HG02970 (cell line): Measurements from ENCODE around the gene ADAMTS20.
A peak's percentile ranks its signal among the peaks of the same experiment; 100 is the strongest.
"Not testable (repeated sequence)": the region's sequence is repeated elsewhere in the genome, so short reads cannot be mapped to it uniquely, and the experiment has no call there.

Source experiments
- ATAC-seq: cut with Tn5 transposase; IDR thresholded peaks from one replicate; pipeline ENCODE4 v1.9.1; 2021; ENCODE audit warnings: mild to moderate bottlenecking, moderate library complexity, moderate number of reproducible peaks; ENCODE audit not compliant: unreplicated experiment, low FRiP score

The ADAMTS20 gene

DNA sequence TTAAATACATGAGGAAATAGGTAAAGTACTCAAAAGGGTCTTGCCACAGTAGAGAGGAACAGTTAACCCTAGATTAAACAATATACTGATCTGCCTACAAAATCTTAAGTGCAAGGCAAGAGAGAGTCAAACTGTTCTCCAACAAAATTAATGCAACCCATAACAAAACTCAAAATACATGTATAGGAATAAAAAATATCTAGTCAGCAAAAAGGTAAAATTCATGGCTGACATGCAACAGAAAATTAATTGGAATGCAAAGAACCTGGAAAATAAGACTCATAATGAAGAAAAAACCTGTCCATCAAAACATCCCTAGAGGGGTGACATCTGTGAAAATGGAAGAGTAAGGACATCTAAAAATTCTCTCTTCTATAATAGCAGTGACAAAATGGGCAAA is 173.6 kb downstream of the ADAMTS20 start:
- no peak for ATAC-seq

DNA sequence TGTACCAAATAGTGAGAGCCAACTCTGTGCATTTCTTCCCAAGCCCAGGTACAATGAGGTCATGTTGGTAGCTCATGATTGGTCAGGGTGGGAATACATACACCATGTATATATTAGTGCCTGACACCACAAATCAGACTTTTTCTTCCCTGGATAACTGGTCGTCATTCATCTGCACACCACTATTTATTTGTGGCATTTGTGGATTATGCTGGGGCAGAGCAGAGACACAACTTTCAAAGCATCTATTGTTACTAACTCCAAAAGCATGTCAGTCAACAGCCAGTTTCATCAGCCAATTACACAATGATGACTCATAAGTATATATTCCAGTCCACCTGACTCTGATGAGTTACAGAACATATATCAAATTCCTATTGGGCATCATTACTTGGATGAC is 181.7 kb downstream of the ADAMTS20 start:
- no peak for ATAC-seq

DNA sequence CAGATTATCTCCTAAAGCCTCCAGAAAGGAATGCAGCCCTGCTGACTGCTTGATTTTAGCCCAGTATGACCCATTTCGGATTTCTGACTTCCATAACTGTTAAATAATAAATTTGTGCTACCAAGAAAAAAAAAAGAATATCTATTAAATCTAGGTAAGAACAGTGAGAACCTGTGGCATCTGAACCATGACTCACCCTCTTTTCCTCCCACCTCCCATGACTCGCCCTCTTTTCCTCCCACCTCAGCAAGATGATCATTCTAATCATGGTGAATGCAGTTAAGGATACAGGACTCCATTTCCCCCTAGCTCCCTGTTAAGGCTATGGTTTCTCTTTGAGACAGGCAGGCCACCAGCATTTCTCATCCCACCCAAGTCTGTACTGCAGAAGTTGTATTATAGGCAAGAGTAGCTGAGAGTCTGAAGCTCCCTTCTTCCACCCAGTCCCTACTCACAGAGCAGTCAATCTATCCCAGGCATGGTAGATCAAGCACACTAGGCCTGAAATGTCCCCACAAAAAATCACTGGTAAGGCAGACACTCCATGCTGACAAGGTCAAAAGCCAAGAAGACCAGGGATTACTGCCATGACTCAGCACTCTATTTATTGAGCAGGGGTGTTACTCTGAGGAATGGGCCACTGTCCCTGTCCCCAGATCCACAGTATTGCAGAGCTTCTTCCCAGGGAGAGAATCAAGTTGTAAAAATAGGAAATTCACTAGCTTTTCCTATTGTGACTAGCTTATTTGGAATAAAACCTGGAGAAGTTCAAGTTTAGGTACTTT is 188.9 kb downstream of the ADAMTS20 start:
- ATAC-seq = no peak

DNA sequence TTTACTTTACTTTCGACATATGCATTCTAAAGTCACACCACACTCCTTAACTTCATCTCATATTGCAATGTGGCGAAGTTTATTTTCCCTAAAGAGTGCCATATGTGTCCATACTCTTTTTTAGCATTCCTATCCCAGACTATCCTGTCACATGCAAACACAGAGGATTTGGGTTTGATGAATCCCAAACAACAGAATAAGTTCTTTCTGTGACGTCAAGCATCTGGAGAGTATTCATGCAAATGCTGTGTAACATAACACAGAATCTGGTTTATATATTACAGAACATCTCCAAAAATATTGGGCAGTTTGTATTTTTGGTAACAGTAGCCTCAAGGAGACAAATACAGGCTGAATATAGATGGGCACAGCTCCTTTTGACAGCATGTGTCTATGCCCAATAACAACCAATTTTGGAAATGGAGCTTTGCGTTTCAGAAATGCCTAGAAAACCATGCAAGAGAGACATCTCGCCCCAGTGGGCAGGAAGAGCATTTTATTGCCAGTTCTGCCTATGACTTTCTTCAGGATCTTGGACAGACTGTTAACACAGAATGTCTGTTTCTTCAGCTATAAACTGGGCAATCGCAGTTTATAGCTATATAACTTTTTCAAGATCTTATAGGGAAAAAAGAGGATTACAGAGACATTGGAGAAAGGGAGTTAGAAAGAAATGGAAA is 190.8 kb downstream of the ADAMTS20 start:
- ATAC-seq = no peak

DNA sequence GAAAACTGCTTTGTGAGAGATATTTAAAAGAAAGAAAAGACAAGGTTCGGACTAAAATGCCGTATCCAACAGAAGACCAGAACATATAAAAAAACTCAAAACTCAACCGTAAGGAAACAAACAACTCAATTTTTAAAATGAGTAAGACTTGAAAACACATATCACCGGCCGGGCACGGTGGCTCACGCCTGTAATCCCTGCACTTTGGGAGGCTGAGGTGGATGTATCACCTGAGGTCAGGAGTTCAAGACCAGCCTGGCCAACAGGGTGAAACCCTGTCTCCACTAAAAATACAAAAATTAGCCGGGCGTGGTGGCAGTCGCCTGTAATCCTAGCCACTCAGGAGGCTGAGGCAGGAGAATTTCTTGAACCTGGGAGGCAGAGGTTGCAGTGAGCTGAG is 192.0 kb downstream of the ADAMTS20 start:
- ATAC-seq = not testable (repeated sequence)

DNA sequence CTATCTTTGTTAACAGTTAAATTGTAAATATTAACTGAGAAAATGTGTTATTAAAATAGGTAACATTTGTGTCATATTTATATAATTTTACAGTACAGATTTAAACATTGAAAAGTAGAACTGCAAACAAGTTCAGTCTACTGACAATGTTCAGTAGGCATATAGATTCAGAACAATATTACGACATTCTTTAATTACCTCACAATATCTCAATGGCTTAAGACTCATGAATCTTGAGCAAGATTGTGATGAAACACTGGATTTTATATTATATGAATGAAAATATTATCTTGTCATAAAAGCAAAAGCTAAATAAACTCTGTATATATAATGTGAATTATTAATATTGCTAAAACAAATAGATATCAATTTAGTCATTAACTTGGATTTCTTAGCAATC is 194.9 kb downstream of the ADAMTS20 start:
- no peak for ATAC-seq

DNA sequence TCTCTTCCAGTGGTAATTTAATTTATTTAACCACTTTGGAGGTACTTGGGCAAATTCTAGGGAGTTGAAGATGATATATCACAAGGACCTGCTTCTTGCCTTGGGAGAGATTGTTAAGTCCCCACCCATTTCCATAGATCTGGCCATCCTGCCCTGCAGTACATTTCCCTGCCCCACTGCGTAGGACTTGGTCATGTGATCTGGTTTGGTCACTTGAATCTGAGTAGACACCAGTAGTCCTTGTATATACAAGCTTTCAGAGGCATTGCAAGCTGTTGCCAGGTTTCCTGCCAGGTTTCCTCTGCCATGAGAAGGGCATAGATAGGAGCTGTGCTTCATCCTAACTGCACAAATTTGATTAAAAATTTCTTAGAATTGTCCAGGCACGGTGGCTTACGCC is 200.0 kb downstream of the ADAMTS20 start:
- no peak for ATAC-seq

DNA sequence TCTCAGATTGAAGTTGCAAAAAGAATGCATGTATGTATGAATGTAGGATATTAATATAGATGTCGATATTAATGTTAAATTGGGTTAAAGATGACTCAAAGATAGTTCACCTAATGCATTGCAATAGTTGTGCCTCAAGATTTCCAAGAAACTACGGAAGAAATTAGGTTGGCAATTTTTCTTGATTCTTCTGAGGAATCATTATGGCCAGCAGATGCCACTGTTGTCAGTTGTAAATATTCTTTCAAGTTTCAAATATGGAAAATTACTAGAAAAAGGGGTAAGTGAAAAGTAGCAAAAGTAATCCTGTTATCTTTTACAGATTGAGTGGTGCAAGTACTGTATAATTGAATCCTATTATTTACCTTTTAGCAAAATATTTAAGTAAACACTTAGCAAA is 202.1 kb downstream of the ADAMTS20 start:
- no peak for ATAC-seq

DNA sequence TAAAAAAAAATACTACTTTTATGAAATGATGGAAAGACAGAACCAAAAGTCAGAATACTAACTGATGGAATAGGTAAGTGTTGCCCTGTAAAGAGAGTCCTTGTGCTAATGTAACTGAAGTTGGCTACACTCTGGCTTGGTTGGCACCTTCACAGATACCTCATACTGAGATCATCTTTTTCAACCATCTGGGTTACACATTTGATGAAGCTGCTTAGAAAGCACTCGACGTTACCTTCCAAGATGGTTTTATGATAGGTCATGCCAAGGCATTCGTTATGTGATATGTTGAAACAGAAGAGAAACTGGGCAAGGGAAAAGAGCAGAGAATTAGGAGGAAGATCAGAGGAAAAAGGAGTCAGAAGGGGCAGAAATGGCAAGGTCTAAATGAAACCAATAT is 203.8 kb downstream of the ADAMTS20 start:
- no peak for ATAC-seq

DNA sequence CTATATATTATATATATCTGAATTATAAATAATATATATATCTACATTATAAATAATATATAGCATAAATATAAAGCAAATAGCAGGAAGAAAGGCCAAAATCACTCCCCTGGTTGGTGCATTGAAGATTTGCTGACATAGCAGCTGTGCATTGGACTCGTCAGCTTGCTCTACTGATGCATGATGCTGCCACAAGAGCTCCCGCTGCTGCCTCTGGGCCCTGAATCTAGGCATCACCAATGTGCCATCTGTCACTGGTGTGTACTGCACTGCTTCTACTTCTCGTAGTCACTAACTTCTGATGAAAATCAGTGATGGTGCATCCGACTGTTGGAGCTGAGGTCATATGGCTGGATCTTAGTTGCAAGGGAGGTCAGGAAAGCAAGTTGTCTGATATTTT is 205.0 kb downstream of the ADAMTS20 start:
- no peak for ATAC-seq

DNA sequence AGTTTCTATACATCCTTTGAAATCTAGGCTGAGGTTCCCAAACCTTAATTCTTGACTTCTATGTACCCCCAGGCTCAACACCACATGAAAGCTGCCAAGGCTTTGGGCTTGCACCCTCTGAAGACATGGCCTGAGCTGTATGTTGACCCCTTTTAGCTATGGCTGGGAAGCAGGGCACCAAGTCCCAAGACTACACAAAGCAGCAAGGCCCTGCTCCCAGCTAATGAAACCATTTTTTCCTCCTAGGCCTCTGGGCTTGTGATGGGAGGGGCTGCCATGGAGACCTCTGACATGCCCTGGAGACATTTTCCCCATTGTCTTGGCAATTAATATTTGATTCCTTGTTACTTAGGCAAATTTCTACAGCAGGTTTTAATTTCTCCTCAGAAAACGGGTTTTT is 207.0 kb downstream of the ADAMTS20 start:
- no peak for ATAC-seq

DNA sequence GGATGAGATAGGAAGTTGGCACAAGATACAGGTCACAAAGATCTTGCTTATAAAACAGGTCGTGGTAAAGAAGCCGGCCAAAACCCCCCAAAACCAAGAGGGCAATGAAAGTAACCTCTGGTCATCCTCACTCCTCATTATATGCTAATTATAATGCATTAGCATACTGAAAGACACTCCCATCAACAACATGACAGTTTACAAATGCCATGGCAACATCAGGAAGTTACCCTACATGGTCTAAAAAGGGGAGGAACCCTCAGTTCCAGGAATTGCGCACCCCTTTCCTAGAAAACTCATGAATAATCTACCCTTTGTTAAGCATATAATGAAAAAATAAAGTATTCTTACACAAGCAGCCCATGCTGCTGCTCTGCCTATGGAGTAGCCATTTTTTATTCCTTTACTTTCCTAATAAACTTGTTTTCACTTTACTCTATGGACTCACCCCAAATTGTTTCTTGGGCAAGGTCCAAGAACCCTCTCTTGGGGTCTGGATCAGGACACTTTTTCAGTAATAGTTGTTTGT is 210.2 kb downstream of the ADAMTS20 start:
- ATAC-seq = not testable (repeated sequence)

DNA sequence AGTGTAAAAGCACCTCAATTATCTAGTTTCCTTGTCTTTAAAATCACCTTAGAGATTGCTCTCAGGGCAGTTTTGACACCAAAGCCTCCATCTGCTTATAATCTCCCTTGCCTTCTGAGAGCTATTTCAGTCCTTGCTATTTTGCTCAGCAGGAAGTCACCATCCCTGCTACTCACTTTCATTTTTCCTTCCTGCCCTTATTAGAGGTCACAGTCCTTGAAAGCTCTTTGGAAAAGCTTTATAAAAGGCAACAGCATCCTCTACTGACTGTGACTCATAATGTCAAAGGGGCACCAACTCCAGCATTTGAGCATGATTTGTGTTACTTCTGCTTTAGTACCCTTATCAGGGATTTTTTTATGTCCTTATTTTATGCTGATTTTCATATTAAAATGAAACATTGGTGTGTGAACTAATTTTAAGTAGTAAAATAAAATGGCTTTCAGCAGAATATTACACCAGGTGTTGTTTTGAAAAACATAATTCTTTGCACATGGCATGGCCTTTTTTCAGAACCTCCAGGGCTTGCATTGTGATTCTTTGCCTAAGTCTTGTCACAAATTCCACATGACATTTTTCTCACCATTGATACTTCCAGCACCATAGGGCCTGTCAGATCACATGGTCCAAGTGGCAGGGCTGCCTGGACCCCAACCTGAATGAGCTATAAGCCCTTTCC is 213.0 kb downstream of the ADAMTS20 start:
- ATAC-seq = peak; percentile 37

DNA sequence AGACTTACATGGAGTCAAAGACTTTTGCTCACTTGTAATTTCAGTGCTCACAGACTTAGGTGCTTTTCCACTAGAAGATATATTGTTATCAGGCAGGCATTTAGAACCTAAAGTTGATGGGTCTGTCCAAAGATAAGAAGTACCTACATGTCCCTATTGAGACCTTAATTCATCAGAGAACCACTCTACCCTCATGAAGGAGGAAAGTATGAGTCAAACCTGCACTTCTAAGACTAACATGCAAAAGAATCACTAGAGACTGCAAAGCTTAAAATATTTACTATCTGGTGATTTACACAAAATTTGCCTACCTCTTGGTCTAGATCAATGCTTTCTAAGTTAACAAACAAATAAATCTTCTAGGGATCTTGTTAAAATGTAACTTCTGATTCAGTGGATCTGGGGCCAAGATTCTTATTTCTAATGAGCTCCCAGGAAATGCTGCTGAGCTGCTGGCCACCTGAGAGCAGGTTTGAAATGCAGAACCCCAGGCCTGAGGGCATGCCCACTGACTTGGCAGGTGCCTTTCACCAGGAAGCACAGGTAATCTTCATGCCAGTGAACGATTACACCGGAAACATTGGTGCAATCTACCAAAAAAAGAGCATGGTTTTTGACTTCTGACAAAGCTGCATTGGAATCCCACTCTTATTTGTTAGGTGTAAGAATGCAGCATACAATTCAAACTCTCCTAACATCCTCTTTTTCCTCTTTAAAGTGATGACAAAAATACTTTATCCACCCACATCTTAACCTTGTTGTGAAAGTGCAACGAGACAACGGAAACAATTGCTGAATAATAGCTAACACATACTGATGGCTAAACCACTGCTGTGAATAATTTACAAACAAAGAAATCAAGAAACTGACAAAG is 214.2 kb downstream of the ADAMTS20 start:
- peak; percentile 77 for ATAC-seq

DNA sequence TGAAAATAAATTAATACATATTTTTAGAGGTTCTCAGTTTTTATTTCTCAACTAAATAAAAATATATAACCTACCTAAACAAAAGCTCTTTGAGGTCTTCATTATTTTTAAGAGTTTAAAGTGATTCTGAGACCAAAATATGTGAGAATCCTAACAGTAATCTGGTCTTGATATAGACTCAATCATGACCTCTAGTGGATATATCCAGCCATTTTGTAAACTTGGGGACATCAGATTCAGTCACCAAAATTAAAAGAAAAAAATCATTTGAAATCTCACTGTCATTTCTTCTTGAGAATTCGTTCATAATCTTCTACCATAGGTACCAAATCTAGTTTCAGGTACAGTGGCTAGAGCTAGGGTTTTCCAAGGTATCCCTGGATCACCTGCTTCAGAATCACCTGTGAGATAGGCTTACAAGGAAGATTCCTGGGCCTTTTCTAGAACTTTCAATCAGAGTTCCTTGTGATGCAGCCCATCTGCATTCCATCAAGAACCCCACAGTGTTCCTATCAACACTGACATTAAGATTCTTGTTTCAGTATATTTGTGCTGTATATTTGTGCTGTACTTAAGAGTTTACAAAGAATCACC is 214.9 kb downstream of the ADAMTS20 start:
- no peak for ATAC-seq

DNA sequence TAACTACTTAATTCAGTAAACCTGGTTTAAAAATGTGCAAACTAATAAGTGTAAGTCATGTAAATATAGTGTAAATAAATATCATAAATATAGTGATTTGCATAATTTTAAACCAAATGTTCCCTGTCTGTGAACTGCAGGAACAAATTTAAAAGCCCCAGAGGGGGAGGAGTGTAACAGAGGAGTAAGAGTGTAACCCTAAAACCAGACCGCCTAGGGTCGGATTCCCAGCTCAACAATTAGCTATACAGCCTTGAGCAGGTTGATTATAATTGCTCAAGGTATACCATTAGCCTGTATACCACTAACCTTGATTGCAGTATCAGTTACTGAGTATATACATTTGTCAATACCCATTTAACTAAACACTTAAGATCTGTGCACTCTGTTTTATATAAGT is 218.4 kb downstream of the ADAMTS20 start:
- ATAC-seq = no peak

DNA sequence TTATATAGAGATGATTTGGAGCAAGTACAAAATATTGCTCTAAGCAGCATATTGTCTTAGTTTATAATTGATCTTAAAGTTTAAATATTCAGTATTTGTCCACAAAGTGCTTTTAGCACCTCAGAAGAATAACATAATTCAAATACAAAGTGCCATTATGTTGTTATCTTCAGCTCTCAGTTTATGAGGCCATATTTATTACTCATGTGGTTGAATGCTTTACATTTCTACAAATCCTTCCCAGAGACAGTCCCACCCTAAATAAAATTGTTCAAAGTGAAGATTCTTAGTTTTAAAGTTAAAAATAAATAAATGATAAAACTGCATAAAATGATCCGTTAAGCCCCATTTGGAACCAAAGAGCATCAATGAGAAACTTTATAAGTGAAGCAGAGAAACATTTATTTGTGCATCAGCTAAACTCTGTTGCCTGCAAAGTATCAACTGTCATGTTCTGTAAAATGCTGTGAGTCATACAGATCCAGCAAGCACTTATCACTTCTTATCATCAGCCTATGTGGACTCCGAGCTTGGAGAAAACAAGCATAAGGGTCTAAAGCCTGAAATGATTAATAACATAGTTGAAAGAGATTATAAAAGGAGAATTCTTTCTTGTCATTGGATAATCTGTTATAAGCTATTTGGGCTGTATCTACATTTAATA is 218.9 kb downstream of the ADAMTS20 start:
- no peak for ATAC-seq

DNA sequence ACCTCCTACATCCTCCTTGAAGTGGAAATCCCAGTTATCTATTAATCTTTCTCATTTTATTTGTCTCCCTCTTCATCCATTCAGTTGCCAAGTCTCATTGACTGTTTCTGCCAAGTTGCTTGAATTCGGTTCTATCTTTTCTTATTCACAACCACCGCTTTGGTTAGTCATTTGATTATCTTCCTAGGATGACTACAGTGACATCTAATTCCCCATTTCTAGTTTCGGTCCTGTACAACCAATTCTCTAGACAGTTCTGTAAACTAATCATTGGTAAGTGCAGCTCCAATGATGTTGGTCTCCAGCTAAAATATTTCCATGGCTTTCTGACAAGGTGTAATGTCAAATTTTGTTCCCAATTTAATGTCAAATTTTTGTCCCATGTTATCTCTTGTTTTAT is 220.1 kb downstream of the ADAMTS20 start:
- no peak for ATAC-seq

DNA sequence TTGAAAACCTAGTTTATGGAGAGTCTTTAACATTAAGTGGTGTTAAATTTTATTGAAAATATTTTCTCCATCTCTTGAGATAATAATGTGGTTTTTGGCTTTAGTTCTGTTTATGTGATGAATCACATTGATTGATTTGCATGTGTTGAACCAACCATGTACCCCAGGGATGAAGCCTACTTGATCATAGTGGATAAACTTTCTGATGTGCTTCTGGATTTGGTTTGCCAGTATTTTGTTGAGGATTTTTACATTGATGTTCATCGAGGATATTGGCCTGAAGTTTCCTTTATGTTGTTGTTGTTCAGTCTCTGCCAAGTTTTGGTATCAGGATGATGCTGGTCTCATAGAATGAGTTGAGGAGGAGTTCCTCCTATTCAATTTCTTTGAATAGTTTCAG is 222.6 kb downstream of the ADAMTS20 start:
- no peak for ATAC-seq
